ENCODE data around the gene AFP. TPM values are rescaled to one million over a fixed set of nuclear protein-coding genes. Genes with fewer than 3 reads are reported as not detected.

Gene AFP
- total RNA-seq, result 0.95 and 2.9 TPM in 2 replicates

DNA sequence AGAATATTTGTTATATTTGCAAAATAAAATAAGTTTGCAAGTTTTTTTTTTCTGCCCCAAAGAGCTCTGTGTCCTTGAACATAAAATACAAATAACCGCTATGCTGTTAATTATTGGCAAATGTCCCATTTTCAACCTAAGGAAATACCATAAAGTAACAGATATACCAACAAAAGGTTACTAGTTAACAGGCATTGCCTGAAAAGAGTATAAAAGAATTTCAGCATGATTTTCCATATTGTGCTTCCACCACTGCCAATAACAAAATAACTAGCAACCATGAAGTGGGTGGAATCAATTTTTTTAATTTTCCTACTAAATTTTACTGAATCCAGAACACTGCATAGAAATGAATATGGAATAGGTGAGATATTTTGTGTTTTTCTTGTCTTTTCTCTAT lies at the start of gene AFP:
TSS of gene AFP (plus strand) at position 238 of the 400 bp plus-strand sequence. CDS start at position 280, 42 bp downstream.

GRCh38 chr4:73404042-73404441 lies 32.0 kb upstream of the AFP start, which contains the start of gene ALB:
ALB (plus strand) TSS chr4:73404287; CDS start chr4:73404328, 41 bp downstream.

DNA sequence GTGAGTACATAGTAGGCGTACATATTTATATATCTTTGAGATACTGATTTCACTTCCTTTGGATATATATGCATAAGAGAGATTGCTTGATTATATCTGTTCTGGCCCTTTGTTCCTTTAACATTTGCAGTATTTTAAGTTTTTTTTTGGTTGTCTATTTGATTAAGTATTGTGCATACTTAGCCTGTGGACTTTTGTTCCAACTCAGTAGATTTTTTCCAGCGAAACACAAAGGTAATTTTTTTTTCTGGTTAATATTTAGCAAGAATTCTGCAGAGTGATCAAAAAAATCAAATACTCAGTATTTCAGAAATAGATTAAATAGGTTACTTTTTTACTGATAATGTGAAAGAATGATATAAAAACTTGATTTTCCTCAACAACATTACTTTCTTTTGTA lies 45.3 kb downstream of the AFP start, which contains the start of gene AFM:
TSS of gene AFM (plus strand) at position 388 of the 400 bp plus-strand sequence. CDS start 31 bp downstream, outside the sequence.

Other genes with a start within 250 kb of the AFP start
- gene ANKRD17, start 177.4 kb upstream of the AFP start, total RNA-seq, result 38.5 and 39.6 TPM in 2 replicates
- gene ALB, start 31.9 kb upstream of the AFP start, total RNA-seq, result under 0.01 TPM in 1 of 2 replicates, not detected in the other
- not detected in 2 replicates for gene AFM, start 45.5 kb downstream of the AFP start, total RNA-seq
- gene RASSF6, start 184.2 kb downstream of the AFP start, total RNA-seq, result under 0.01 TPM in 1 of 2 replicates, not detected in the other

Data from bronchial smooth muscle cell (primary cell).